H1 (cell line): ENCODE results near the gene DDX18.

ENCODE experiments used
- BRCA1 ChIP-seq: IDR thresholded peaks from 2 replicates; pipeline ENCODE4 v1.6.1; 2012; ENCODE audit warnings: low read depth, low read length, improper control_type of control experiment
- CTCF ChIP-seq, 3 experiments: IDR thresholded peaks; 1 replicate in 2 of 3; 2 replicates in 1 of 3; pipeline versions ENCODE4 v1.5.1 to v1.6.1; 2011; ENCODE audit warnings: low read length in 3 of 3, mild to moderate bottlenecking in 3 of 3, inconsistent platforms in 2 of 3, low read depth in 1 of 3, moderate library complexity in 1 of 3; ENCODE audit not compliant: insufficient read depth in 1 of 3; ENCODE audit errors: control extremely low read depth in 1 of 3
- E2F6 ChIP-seq: IDR thresholded peaks from 2 replicates; pipeline ENCODE4 v1.6.1; 2012; ENCODE audit warnings: inconsistent platforms
- EZH2 ChIP-seq: fragments of 200-600 bp; sonication (generic); IDR thresholded peaks from 2 replicates; pipeline ENCODE4 v1.7.1; 2012; ENCODE audit warnings: low read depth, mild to moderate bottlenecking, moderate library complexity, low read length, inconsistent platforms; ENCODE audit not compliant: severe bottlenecking
- FOSL1 ChIP-seq: IDR thresholded peaks from 2 replicates; pipeline ENCODE4 v1.6.1; 2011; ENCODE audit warnings: mild to moderate bottlenecking, low read depth, low read length, moderate library complexity; ENCODE audit not compliant: insufficient read depth
- KDM1A ChIP-seq: fragments of 200-600, 300-600 bp; sonication (generic); IDR thresholded peaks from 2 replicates; pipeline ENCODE4 v1.7.1; 2016; ENCODE audit warnings: mild to moderate bottlenecking, low read length, borderline replicate concordance
- POLR2A ChIP-seq, 2 experiments: IDR thresholded peaks; 1 replicate in 1 of 2; 2 replicates in 1 of 2; pipeline ENCODE4 v1.6.1; 2011; ENCODE audit warnings: low read depth in 2 of 2, low read length in 2 of 2, mild to moderate bottlenecking in 2 of 2; ENCODE audit errors: control extremely low read depth in 1 of 2
- POLR2AphosphoS5 ChIP-seq: IDR thresholded peaks from 2 replicates; pipeline ENCODE4 v1.6.1; 2011; ENCODE audit warnings: low read depth, low read length
- SP2 ChIP-seq: IDR thresholded peaks from 2 replicates; pipeline ENCODE4 v1.6.1; 2012; ENCODE audit warnings: mild to moderate bottlenecking, low read length, inconsistent platforms
- TAF1 ChIP-seq: IDR thresholded peaks from 2 replicates; pipeline ENCODE4 v1.6.1; 2011; ENCODE audit warnings: mild to moderate bottlenecking, low read depth, low read length
- YY1 ChIP-seq: IDR thresholded peaks from 2 replicates; pipeline ENCODE4 v1.6.1; 2011; ENCODE audit warnings: low read depth, mild to moderate bottlenecking, low read length

- TF ChIP-seq TAF1 (no peak), KDM1A (no peak), E2F6 (peak; percentile 83), CTCF (IDR thresholded peaks at IDR 0.05; ENCODE audit: control extremely low read depth in 1 of 3, insufficient read depth in 1 of 3, low read depth in 1 of 3, low read length in 3 of 3) (no peak), POLR2A (IDR thresholded peaks at IDR 0.05; ENCODE audit: control extremely low read depth in 1 of 2, low read depth in 2 of 2, low read length in 2 of 2) (peak in 1 of 2 experiments; percentile 81; a peak in 2 of 3 replicates), POLR2AphosphoS5 (peak; percentile 79), BRCA1 (no peak), EZH2 (no peak), SP2 (no peak), YY1 (no peak), FOSL1 (no peak)
These were observed 35.5 kb downstream of the DDX18 start for GRCh38 chr2:117850015-117850414.
